ENCODE results near the gene SNCAIP. TPM values are rescaled to one million over a fixed set of nuclear protein-coding genes. Genes with fewer than 3 reads are reported as not detected.

The SNCAIP gene
- total and polyA plus RNA-seq, 2 donors (not counting 1 experiment from before 2014, with no cell fraction given) = 1.3 to 4.1 TPM

DNA sequence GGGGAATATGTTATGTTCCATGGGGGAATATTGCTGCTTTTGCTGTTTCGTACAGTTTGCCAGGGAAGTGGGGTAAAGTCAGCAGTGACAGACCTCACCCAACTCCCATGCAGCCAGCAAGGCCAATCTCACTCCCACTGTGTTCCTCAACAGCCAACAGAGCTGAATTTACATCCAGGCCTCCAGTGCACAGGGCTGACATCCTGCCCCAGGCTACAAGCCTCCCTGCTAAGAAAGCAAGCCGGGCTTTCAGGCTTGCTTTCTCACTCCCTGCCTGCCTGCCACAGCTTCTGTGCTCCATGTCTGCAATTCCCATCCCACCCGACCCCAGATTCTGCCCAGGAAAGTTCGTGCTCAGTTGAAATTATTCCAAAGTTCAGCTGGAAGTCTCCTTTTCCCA lies 25.5 kb upstream of the SNCAIP start:
- Histone ChIP-seq H4K20me1 (ENCODE audit: control insufficient read depth, extremely low read depth, insufficient read depth, low read length) (no peaks in the 10 kb centered on the region), H3K4me2 (ENCODE audit: extremely low read depth, insufficient read depth, low read length) (no peak overlapping the region), H3K9ac (ENCODE audit: insufficient read depth, low read length) (no peak overlapping the region), H3K36me3 (ENCODE audit: control insufficient read depth, insufficient read depth, low read length) (no peaks in the 10 kb centered on the region), H3K4me1 (ENCODE audit: control insufficient read depth, extremely low read depth, insufficient read depth, low read length) (no peaks in the 10 kb centered on the region), H3K9me3 (ENCODE audit: control insufficient read depth, insufficient read depth, low read depth, low read length) (no peaks in the 10 kb centered on the region), H3K27me3 (ENCODE audit: control insufficient read depth, insufficient read depth, low read length) (no peaks in the 10 kb centered on the region), H3K4me3 (replicated peaks in 1 of 4; ENCODE audit: control extremely low read depth in 1 of 4, insufficient read depth in 1 of 4, low read depth in 3 of 4, low read length in 4 of 4) (no peak overlapping the region), H2AFZ (ENCODE audit: low read length) (no peak overlapping the region), H3K27ac (ENCODE audit: insufficient read depth, low read length) (no peak overlapping the region), H3K79me2 (ENCODE audit: control insufficient read depth, insufficient read depth, low read length) (no peaks in the 10 kb centered on the region)
- no peak for TF ChIP-seq EZH2 (IDR thresholded peaks at IDR 0.05; ENCODE audit: low read length, missing control alignments)
- TF ChIP-seq, protein P1, sequence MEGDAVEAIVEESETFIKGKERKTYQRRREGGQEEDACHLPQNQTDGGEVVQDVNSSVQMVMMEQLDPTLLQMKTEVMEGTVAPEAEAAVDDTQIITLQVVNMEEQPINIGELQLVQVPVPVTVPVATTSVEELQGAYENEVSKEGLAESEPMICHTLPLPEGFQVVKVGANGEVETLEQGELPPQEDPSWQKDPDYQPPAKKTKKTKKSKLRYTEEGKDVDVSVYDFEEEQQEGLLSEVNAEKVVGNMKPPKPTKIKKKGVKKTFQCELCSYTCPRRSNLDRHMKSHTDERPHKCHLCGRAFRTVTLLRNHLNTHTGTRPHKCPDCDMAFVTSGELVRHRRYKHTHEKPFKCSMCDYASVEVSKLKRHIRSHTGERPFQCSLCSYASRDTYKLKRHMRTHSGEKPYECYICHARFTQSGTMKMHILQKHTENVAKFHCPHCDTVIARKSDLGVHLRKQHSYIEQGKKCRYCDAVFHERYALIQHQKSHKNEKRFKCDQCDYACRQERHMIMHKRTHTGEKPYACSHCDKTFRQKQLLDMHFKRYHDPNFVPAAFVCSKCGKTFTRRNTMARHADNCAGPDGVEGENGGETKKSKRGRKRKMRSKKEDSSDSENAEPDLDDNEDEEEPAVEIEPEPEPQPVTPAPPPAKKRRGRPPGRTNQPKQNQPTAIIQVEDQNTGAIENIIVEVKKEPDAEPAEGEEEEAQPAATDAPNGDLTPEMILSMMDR (conservative IDR thresholded peaks at IDR 0.05 in 1 of 2, IDR thresholded peaks at IDR 0.05 in 1 of 2; ENCODE audit: low read depth in 1 of 2, low read length in 2 of 2) = no peak
- DNase-seq (ENCODE audit: low read depth in 2 of 2) = no peak

DNA sequence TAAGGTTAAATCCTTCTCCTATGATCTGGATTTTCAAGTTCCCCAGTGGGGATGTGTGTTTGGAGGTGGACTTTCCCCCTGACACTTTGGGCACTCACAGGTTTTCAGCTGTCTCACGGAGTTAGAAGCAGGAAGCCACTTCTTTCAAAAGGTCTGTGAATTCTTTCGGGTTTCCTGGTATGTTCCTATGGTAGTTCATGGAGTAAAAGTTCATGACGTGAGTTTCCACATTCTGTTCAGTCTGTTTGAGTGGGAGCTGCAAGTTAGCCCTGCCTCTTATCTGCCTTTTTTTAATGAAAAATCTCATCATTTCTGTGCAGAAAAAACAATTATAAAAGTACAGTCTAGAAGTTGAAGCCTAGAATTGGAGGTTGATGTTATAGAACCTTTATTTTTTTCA lies 24.9 kb upstream of the SNCAIP start:
- Histone ChIP-seq H3K4me1 (ENCODE audit: control insufficient read depth, extremely low read depth, insufficient read depth, low read length) (no peaks in the 10 kb centered on the region), H3K27me3 (ENCODE audit: control insufficient read depth, insufficient read depth, low read length) (no peaks in the 10 kb centered on the region), H3K9me3 (ENCODE audit: control insufficient read depth, insufficient read depth, low read depth, low read length) (no peaks in the 10 kb centered on the region), H3K79me2 (ENCODE audit: control insufficient read depth, insufficient read depth, low read length) (no peaks in the 10 kb centered on the region), H3K4me2 (ENCODE audit: extremely low read depth, insufficient read depth, low read length) (no peak overlapping the region), H4K20me1 (ENCODE audit: control insufficient read depth, extremely low read depth, insufficient read depth, low read length) (no peaks in the 10 kb centered on the region), H2AFZ (ENCODE audit: low read length) (no peak overlapping the region), H3K36me3 (ENCODE audit: control insufficient read depth, insufficient read depth, low read length) (no peaks in the 10 kb centered on the region), H3K4me3 (replicated peaks in 1 of 4; ENCODE audit: control extremely low read depth in 1 of 4, insufficient read depth in 1 of 4, low read depth in 3 of 4, low read length in 4 of 4) (no peak overlapping the region), H3K9ac (ENCODE audit: insufficient read depth, low read length) (no peak overlapping the region), H3K27ac (ENCODE audit: insufficient read depth, low read length) (no peak overlapping the region)
- TF ChIP-seq EZH2 (IDR thresholded peaks at IDR 0.05; ENCODE audit: low read length, missing control alignments) = no peak
- TF ChIP-seq, protein P1 (conservative IDR thresholded peaks at IDR 0.05 in 1 of 2, IDR thresholded peaks at IDR 0.05 in 1 of 2; ENCODE audit: low read depth in 1 of 2, low read length in 2 of 2) = no peak
- peak in 1 of 2 donors; percentile 14 for DNase-seq (ENCODE audit: low read depth in 2 of 2)

DNA sequence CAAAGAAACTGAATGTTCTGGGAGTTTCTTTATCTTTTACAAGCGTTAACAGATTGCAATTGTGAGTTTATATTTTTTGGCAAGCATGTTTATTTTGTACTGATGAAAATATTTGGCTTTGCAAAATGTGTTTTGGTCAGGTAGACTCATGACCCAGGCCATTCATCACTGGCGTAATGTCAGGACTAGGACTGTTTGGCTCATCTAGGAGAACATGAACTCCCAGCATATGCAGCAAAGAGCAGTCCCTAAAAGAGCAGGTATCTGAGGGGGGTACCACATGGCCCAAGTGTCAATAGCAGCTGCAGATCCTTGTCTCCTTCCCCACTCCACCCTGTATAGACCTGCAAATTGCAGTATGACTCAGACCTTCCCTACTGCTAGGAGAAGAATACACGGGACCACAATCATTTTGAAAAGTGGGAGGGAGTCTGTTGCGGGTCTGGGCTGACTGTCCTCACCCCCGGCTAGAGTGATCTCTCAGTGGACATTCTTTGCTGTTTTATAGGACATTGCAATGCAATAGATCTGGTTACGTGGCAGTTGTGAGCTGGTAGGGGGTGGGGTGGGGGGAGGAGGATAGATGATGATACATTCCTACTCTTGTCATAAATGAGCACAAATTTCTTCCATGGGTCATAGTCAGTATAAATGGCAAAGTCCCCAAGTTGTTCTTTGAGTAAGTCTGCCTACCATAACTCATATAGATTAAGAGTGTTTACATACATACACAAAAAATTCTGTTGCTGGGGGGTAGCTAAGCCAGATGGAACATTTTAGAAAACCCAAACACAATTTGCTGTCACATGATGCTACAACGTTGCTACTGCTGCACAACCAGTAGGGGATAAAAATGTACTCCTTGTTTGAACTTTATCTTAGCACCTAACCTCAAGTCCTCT lies 20.8 kb upstream of the SNCAIP start:
- H4K20me1 ChIP-seq (ENCODE audit: control insufficient read depth, extremely low read depth, insufficient read depth, low read length) = no peaks in the 10 kb centered on the region
- H3K36me3 ChIP-seq (ENCODE audit: control insufficient read depth, insufficient read depth, low read length) = no peaks in the 10 kb centered on the region
- no peak overlapping the region for H2AFZ ChIP-seq (ENCODE audit: low read length)
- H3K27ac ChIP-seq (ENCODE audit: insufficient read depth, low read length) = no peak overlapping the region
- H3K4me1 ChIP-seq (ENCODE audit: control insufficient read depth, extremely low read depth, insufficient read depth, low read length) = no peaks in the 10 kb centered on the region
- no peak overlapping the region for H3K4me3 ChIP-seq (replicated peaks in 1 of 4; ENCODE audit: control extremely low read depth in 1 of 4, insufficient read depth in 1 of 4, low read depth in 3 of 4, low read length in 4 of 4)
- TF ChIP-seq, protein P1 (conservative IDR thresholded peaks at IDR 0.05 in 1 of 2, IDR thresholded peaks at IDR 0.05 in 1 of 2; ENCODE audit: low read depth in 1 of 2, low read length in 2 of 2) = no peak
- TF ChIP-seq EZH2 (IDR thresholded peaks at IDR 0.05; ENCODE audit: low read length, missing control alignments) = no peak
- H3K4me2 ChIP-seq (ENCODE audit: extremely low read depth, insufficient read depth, low read length) = no peak overlapping the region
- peak; percentile 12 to 25 for DNase-seq (ENCODE audit: low read depth in 2 of 2)
- no peak overlapping the region for H3K9ac ChIP-seq (ENCODE audit: insufficient read depth, low read length)
- H3K27me3 ChIP-seq (ENCODE audit: control insufficient read depth, insufficient read depth, low read length) = no peaks in the 10 kb centered on the region
- H3K9me3 ChIP-seq (ENCODE audit: control insufficient read depth, insufficient read depth, low read depth, low read length) = no peaks in the 10 kb centered on the region
- H3K79me2 ChIP-seq (ENCODE audit: control insufficient read depth, insufficient read depth, low read length) = no peaks in the 10 kb centered on the region

All from fibroblast of lung (primary cell).